Central memory CD4-positive, alpha-beta T cell (primary cell): ENCODE data around the gene PROB1.
"Not testable (repeated sequence)": the region's sequence is repeated elsewhere in the genome, so short reads cannot be mapped to it uniquely, and the experiment has no call there.

Experiments used
- DNase-seq: peaks from one replicate; pipeline ENCODE4 v3.0.0; 2022

The PROB1 gene

DNA sequence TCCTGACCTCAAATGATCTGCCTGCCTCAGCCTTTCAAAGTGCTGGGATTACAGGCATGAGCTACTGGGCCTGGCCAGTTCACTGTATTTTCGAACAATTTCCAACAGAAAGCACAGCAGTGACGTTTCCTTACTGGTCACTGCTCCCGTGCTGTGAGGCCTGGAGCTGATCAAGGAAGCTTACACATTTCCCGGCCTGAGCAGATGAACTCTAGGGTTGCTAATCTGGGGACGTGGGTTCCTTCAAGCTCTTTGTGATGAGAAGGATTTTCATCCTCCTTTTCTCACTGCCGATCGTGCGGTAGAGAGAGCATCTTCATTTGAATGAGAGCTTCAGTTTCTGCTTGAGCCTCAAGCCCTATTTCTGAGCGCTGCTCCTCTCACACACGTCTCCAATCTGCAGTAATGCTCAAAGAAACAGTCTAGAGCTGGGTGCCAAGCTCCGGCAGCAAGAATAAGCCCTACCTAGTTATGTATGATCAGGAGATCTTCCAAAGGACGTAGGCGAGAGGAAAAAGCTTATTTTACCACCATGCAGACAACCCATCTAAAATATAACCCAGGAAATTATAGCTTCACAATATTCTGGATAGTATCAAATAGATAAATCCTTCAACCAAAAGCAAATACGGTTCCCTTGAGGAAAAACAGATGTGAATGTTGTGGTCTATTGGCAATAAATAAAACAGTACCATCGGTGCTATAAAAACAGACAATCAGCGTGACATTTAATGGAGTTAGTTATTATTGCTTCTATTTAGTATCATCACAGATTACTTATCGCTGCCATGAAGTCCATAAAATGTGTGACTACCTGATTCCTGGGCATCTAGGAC is 16.3 kb upstream of the PROB1 start:
- no peak for DNase-seq

DNA sequence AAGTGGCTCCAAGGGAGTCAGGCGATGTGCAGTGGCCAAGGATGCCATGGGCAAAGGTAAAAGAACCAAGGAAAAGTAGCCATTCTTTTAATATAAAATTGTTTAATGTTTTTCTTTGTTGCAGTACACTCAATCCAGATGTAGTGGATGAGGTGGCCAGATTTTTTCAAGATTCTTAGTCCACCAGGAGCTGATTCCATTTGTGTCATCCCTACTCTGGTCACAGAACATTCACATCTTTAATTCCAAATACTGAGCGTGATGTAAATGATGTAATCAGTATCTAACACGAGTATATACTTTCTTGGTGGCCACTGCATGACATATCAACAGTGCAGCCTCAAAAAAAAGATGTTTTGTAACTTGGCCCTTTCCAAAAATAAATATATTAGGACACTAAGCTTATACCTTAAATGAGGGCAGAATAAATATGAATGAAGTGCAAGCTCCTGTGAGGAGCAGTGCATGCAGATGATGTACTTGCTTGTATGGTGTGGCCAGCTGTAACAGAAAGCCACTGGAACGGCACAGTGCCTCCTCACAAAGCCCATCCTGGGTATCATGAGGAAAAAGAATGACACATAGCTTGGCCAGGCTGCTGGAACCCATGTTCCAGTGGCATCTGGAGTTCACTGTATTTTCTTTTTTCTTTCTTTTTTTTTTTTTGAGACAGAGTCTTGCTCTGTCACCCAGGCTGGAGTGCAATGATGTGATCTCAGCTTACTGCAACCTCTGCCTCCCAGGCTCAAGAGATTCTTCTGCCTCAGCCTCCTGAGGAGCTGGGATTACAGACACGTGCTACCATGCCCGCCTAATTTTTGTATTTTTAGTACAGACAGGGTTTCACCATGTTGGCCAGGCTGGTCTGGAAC is 15.5 kb upstream of the PROB1 start:
- no peak for DNase-seq

DNA sequence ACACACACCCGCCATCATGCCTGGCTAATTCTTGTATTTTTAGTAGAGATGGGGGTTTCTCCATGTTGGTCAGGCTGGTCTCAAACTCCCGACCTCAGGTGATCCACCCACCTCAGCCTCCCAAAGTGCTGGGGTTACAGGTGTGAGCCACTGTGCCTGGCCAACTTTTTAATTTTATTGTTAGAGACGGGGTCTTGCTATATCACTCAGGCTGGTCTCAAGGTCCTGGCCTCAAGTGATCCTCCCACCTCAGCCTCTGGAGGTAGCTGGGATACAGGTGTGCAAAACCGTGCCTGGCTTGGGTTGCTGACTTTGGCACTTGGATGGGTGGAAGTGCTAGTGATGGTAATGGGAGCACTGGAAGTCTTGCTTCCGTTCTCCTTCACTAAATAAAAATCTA is 14.2 kb upstream of the PROB1 start:
- not testable (repeated sequence) for DNase-seq

DNA sequence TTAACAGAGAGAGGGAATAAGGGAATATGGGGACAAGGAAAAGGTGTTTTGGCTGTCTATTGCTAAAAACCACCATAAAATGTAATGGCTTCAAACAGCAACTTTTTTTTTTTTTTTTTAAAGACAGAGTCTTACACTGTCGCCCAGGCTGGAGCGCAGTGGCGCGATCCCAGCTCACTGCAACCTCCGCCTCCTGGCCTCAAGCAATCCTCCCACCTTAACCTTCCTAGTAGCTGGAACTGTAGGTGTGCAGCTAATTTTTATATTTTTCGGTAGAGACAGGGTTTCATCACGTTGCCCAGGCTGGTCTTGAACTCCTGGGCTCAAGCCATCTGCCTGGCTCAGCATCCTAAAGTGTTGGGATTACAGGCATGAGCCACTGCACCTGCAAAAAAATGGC is 13.3 kb upstream of the PROB1 start:
- no peak for DNase-seq

DNA sequence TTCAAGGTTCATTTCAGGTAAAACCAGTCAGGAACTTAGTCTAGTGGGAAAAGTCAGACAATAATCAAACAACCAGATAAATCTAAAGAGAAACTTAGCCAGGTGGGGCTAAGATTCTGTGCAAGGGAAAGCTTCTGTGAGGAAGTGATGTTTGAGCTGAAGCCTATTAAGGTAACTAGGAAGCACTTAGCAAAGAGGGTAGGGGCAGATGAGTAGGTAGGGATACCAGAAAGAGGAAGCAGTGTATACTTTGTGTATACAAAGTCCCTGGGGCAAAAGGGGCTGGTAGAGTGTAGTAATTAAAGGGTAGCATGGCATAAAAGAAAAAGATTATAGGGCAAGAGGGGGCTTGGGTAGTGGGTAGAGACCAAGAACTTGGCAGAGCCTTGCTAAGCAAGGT is 12.6 kb upstream of the PROB1 start:
- DNase-seq: no peak

DNA sequence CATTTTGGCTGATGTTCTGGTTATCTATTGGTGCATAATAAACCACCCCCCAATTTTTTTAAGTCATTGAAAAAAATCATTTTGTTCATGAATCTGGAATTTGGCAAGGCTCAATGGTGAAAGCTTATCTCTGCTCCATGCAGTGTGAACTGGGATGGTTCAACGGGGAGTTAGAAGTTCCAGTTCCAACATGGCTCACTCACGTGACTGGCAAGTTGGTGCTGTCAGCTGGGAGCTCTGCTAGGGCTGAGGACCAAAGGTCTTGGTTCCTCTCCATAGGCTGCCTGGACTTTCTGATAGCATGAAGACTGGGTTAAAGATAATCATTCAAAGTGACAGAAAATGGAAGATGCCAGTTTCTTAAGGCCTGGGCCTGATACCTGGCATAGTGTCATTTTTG is 12.1 kb upstream of the PROB1 start:
- DNase-seq: no peak

DNA sequence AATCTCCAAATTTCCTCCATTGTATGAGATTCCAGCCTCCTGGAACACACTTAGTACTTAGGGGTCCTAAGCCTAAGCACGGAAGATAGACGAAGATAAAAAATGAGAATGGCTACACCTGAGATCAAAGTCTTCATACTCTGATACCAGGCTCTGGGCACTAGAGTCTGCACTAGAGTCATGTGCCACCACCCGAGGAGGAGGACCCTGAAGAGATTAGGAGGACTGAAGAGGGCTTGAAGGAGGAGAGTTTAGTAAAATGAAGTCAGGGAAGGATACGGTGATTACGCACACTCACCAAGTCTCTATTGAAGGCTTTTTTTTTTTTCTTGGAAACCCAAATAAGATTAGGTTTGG is 9.6 kb upstream of the PROB1 start:
- no peak for DNase-seq

DNA sequence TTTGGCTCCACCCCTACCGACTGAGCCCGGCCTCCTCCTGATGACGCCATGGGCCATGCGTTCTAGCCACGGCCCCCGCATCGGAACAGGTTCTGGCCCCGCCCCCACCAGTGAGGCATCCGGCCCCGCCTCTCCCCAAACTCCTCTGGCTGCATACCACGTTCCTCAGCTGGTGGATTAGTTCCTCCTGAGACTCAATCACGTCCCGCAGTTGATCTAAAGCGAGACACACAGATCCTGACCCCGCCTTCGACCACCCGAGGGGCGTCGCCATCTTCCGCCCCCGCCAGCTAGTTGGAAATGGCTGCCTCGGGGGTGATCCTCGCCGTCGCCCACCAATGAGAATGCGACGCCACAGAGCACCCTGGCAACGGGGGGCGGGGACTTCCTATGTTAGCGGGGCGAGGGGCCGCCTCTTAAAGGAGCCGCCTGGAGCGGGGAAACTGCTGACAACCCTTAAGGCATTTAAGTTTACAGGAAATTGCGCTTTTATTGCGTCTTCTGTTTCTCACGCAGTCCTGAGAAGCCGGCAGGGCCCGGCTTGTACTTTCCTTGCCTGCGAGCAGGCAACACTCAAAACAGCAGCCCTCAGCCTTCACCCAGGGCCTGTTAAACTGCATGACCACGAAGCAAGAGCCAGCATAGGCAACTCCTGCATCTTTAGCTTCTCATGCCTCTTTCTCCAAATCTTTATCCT is 9.0 kb upstream of the PROB1 start, which contains the start of gene SPATA24:
SPATA24 (minus strand) TSS at position 303 of the 697 bp plus-strand sequence; CDS start at position 274, 29 bp downstream.
- DNase-seq: peak; percentile 98

DNA sequence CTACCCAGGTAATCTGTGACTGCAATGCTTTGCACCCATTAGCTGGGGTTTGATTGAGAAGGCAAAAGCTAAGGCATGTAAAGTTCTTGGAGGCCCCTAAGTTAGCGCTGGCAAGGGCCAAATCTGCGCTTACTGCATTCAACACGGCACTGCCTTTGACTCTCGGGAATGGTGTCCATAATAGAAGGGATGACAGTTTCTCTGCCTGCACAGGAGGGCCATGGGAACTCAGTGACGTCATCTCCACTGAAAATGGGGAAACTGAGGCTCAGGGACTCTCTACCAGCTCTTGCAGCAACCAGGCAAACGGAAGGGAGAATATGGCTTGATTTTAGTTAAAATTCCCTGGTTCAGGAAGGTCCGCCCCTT is 8.5 kb upstream of the PROB1 start:
- no peak for DNase-seq

DNA sequence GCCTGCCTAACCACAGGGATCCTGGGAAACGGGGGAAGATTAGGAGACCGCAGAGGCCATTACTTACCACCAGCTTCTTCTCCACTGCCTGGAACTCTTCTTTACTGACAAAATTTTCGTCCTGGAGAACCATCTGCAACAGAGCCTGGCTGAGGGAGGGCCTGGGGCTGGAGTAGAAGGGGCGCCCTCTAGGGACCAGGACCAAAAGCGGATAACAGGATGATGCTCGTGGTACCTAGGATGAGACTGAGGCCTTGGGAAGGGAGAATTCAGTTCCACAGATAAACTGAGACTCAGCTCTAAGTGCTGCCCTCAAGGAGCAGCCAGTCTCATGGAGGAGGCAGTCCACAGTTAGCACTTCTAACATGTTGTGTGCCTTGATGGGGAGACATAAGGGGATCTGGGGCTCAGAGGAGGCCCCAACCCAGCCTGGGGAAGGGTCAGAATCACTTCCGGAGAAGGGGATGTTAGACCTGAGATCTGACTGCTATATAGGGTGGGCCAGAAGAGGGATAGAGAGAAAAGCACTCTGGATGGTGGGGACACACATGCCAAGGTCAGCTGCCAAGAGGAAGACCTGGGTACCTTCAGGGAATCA is 7.8 kb upstream of the PROB1 start:
- DNase-seq: no peak

DNA sequence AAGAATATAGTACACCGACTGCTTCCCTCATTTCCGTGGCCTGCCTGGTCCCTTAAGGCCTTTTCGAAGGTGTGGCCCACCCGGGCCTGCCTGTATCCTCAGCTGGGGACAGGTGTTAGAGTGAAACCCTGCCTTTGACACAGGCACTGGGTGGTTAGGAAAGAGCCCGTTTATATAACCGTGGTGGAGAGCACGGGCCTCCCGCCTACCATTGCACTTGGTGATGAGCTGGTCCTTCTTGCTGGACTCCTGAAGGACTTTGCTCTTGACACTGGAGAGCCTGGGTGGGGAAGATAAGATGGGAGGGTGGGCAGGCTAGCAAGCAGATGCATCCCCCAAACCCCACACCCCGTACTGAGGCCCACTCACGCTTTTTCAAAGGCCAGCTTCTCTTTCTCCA is 6.6 kb upstream of the PROB1 start:
- no peak for DNase-seq

DNA sequence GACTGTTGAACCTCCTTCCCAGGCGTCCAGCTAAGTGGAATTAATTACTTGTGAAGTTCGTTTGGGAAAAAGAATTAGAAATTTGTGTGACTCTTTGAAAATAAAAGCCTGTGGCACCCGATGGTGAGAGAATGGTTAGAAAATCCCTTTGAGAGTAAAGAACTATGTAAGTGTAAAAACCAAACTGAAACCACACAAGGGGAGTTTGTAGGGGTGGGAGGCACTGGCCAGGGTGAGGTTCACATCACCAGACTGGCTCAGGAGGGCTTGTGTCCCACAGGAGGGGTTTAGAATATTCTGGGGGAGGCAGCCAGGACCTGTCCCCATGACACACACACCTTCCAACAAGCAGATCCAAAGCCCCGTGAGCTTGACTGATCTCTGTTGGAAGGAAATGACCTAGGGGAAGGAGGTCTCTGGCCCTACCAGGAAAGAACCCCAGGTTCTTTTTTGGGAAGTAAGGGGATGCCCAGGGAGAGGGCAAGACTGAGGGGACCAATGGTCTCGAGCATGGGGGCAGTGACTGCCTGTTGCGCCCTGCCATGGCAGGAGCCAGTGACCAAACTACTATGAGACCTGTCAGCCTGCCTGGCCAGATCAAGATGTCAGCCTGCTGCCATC is 4.7 kb upstream of the PROB1 start:
- DNase-seq: no peak

DNA sequence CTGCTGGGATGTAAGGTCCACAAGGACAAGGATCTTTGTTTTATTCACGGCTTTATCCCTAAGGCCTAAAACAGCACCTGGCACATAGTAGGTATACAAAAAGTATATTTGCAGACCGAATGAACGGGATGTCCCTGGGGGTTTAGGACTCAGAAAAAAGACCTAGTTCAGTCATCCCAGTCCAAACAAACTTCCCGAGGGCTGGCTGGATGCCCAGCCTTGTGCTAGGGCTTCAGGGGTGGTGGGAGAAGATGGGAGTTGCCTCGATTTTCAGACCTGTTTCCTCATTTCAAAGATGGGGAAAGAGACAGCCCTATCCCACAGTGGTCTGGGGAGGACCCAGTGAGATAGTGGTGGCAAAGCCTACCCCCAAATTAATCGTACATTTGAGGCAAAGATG is 3.0 kb upstream of the PROB1 start:
- DNase-seq: no peak

DNA sequence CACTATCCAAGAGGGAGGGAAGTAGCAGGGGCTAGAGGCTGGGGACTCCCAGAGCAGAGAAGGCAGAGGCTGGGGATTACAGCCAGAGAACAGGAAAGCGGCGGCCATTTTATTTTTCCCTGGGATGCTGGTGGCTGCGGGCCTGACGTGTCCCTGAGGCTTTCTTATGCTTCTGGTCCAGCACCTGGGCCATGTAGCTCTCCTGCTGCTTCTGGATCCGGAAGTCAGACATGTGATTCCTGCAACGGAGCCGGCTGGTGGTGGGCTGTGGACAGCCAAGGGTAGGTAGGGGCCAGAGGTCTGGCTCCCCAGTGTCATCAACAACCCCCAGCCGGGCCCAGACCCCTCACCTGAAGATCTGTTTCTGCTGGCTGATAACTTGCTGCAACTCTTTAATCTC is 1.8 kb upstream of the PROB1 start:
- no peak for DNase-seq

DNA sequence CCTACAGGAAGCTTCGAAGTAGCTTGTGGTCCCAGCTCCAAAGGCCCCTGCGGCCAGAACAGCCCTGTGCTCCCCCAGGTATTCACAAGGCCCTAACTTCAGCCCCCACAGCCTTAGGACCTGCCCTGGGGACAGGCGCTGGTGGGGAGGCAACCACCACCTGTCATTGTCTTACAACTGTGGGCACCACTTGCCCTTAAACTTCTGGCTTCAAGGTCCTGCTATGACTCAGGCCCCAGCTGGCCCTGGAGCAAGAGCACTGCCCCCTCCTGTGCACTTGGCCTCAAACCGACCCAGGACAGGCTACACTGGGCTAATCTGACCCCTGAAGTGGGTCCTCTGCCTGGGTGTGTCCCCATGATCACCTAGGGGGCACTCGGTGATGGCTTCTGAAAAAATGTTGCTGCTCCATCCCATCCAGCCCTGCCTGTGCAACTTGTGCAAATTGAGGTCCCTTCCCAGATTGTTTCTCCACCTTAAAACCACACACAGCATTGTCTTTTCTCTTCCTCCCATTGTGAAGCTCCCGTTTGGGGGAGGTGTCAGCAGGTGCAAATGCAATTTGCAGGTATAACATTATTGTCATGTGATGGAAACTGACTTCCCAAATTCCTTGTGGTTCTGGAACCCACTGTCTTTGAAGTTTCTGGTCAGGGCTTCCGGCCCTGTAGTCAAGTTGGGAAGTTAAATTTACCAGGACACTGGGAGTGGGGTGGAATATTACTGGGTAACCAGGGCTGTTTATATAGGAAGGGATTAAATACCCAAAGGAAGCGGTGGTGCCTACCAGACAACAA is 1.1 kb upstream of the PROB1 start:
- DNase-seq: no peak

DNA sequence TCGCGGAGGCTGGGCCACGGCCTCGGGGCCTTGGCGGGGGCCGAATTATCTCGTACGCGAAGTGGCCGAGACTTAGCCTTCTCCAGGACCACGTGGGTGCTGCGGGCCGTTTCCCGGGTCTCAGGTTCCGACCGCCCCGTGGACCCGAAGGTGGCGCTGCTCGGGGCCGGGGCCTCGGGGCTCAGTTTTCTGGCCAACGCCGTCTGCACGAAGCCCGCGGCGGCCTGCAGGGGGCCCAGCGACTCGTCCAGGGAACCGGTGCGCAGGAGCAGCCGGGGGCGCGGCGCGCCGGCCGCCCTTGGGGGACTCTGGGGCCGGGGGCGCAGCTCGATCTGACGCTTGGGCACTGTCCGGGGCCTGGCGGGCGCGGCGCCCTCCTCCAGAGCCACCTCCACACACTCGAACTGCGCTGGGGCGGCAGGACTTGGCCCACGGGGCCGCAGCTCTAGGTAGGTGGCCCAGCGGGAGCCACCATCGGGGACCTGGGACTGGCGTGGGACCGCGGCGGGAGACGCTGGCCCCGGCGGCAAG is 716 bp downstream of the PROB1 start:
- DNase-seq: peak; percentile 44

DNA sequence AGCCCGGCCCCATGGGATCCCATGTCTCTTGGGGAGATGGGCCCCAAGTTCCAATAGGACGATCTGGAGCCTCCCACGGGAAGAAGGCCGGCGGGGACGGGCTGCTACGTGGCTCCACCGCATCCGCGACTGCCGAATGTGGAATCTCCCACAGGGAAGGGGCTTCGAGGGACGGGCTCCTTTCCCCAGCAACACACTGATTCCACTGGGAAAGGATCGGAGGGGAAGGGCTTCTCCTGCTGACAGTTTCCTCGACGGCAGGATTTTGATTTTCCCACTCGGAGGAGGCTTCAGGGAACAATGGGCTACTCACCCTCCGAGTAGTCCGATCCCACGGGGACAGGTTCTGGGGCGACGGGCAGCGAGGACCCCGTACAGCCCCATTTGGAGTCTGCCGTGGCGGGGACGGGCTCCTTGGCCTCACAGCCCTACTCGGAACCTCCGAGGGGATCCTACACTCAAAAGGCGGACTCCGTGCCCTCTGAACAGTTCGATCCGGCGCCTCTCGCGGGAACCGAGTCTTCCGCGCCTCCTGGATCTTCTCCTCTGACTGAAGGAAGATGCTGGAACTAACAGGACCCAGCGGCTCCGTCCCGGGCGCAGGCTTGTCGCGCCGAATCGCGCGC is 1.3 kb downstream of the PROB1 start:
- DNase-seq: no peak

DNA sequence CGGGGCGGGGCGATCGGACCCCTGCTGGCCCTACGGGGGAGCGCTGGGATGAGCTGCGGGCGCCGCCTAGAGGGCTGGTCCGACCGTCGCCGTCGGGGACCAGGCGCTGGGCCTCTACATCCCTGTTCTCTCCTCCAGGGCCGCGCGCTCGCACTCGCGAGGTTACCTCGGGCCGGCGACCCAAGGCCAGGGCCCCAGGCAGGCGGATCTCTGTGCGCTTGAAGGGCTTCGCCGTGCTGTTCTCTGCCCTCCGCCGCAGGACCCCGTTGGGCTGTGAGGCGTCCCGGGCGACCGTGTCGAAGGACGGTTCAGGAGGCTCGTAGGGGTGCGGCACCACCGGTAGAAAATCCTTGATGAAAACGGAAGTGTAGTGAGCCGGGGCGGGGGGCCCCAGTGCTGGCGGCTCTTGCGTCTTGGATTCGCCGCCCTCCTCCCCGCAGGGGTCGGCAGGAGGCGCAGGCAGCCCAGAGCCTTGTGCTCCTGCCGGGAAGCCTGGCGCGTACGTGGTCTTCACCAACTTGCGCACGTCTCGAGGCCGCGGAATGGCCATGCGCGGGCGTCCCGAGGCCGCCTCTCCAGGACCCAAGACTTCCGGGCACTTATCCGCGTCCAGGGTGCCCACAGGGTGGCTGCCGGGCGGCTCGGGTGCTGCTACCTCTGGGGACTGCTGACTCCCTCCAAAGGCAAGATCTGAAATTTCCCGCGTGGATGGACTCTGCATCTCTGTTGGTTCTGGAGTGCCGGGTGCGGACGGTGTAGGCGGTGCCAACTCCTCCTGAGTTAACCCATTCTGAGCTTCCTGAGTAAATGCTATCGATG is 2.0 kb downstream of the PROB1 start:
- DNase-seq: peak; percentile 65

DNA sequence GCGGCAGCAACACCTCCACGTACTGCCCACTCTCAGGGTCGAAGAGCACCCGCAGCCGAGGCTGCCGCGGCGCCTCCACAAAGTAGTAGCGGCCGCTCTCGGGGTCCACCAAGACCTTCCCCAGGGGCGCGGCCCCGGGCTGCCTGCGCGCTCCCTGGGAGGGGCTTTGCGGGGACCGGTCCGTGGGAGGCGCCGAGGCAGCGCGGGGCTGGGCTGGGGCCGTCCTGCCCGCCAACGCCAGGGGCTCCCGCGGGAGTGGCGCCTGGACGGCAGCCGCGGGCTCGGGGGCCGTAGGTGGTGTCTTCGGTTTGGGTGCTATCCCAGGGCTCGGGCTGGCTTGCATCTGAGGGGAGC is 2.6 kb downstream of the PROB1 start:
- no peak for DNase-seq
